HepG2 (cell line): ENCODE measurements around the gene MTCH1. TPM values are rescaled to one million over a fixed set of nuclear protein-coding genes. Genes with fewer than 3 reads are reported as not detected.

Experiments used
- AKNA ChIP-seq: sonication (generic); formaldehyde crosslinking; IDR thresholded peaks from 2 replicates; pipeline ENCODE4 v1.4.0; 2020; ENCODE audit warnings: missing genetic modification reagents, borderline replicate concordance
- DNMT1 ChIP-seq: sonication (generic); formaldehyde crosslinking; IDR thresholded peaks from 2 replicates; pipeline ENCODE4 v1.5.1; 2020; ENCODE audit warnings: mild to moderate bottlenecking, missing genetic modification reagents
- ELK4 ChIP-seq: sonication (generic); formaldehyde crosslinking; IDR thresholded peaks from 2 replicates; pipeline ENCODE4 v1.9.0; 2021; ENCODE audit warnings: missing genetic modification reagents, borderline replicate concordance
- FOXA3 ChIP-seq: IDR thresholded peaks from 2 replicates; pipeline ENCODE4 v1.6.1; 2016; ENCODE audit warnings: missing genetic modification reagents, missing compliant biosample characterization
- HIVEP1 ChIP-seq: sonication (generic); formaldehyde crosslinking; IDR thresholded peaks from 2 replicates; pipeline ENCODE4 v1.4.0; 2020; ENCODE audit warnings: mild to moderate bottlenecking, missing genetic modification reagents
- KLF16 ChIP-seq, 2 experiments: sonication (generic) in 1 of 2; formaldehyde crosslinking in 1 of 2; IDR thresholded peaks; 2 replicates each; pipeline versions ENCODE4 v1.6.1 to v1.8.0; 2016 to 2023; ENCODE audit warnings: missing genetic modification reagents in 2 of 2, missing compliant biosample characterization in 1 of 2
- MLXIP ChIP-seq: sonication (generic); formaldehyde crosslinking; IDR thresholded peaks from 2 replicates; pipeline ENCODE4 v1.9.0; 2021; ENCODE audit warnings: missing genetic modification reagents, borderline replicate concordance
- PAF1 ChIP-seq: IDR thresholded peaks from 2 replicates; pipeline ENCODE4 v1.6.1; 2016; ENCODE audit warnings: missing genetic modification reagents, missing compliant biosample characterization
- RORA ChIP-seq: sonication (generic); formaldehyde crosslinking; IDR thresholded peaks from 2 replicates; pipeline ENCODE4 v1.5.0; 2020; ENCODE audit warnings: mild to moderate bottlenecking, missing genetic modification reagents, moderate library complexity
- SMC3 ChIP-seq: IDR thresholded peaks from 2 replicates; pipeline ENCODE4 v1.6.1; 2011; ENCODE audit warnings: low read length, improper control_type of control experiment
- SP4 ChIP-seq: sonication (generic); formaldehyde crosslinking; IDR thresholded peaks from 2 replicates; pipeline ENCODE4 v1.8.1; 2023; ENCODE audit warnings: mild to moderate bottlenecking, missing genetic modification reagents
- THRA ChIP-seq: sonication (generic); formaldehyde crosslinking; IDR thresholded peaks from 2 replicates; pipeline ENCODE4 v1.4.0; 2020; ENCODE audit warnings: missing genetic modification reagents, borderline replicate concordance
- ZNF205 ChIP-seq: IDR thresholded peaks from 2 replicates; pipeline ENCODE4 v1.6.1; 2018; ENCODE audit warnings: missing biosample characterization, missing genetic modification reagents
- ZNF251 ChIP-seq: sonication (generic); formaldehyde crosslinking; IDR thresholded peaks from 2 replicates; pipeline ENCODE4 v1.9.0; 2021; ENCODE audit warnings: mild to moderate bottlenecking, missing genetic modification reagents
- ZNF282 ChIP-seq: fragments of 450-650 bp; IDR thresholded peaks from 2 replicates; pipeline ENCODE4 v1.6.1; 2018; ENCODE audit not compliant: partially characterized antibody
- ZNF343 ChIP-seq: sonication (generic); formaldehyde crosslinking; IDR thresholded peaks from 2 replicates; pipeline ENCODE4 v1.4.0; 2020; ENCODE audit warnings: mild to moderate bottlenecking, missing genetic modification reagents
- ZNF546 ChIP-seq: sonication (generic); formaldehyde crosslinking; conservative IDR thresholded peaks from 2 replicates; pipeline ENCODE4 v1.8.1; 2023; ENCODE audit warnings: mild to moderate bottlenecking, missing genetic modification reagents
- ZNF724P ChIP-seq: sonication (generic); formaldehyde crosslinking; IDR thresholded peaks from 2 replicates; pipeline ENCODE4 v1.8.0; 2022; ENCODE audit warnings: missing genetic modification reagents, borderline replicate concordance
- polyA plus RNA-seq, 8 experiments: library from polyadenylated mRNA; depleted of rRNA in 3 of 8; stranded (reverse) in 7 of 8; unstranded in 1 of 8; fragments of >200 nt; fragmentation: Illumina TruSeq in 4 of 8; extraction: Trizol in 4 of 8; gene quantifications; 2 replicates each; pipeline versions ENCODE4 v1.2.1 to v1.2.3, GENCODE V29; 2011 to 2016; ENCODE audit warnings: low read depth in 4 of 8, missing spikeins in 1 of 8, mixed read lengths in 1 of 8; ENCODE audit not compliant: insufficient read depth in 1 of 8
- total RNA-seq, 5 experiments: library from RNA; depleted of rRNA; stranded (reverse); fragments of >200 nt; fragmentation: Illumina TruSeq; extraction: Trizol; gene quantifications; 2 replicates each; pipeline ENCODE4 v1.2.3, GENCODE V29; 2016; ENCODE audit warnings: low read depth in 1 of 5

Gene MTCH1
- total and polyA plus RNA-seq, 2 of the 13 experiments (the other 11 are each of a cell fraction or from before 2014, with no cell fraction given) = 86.2 to 144 TPM

- no peak for TF ChIP-seq ZNF251
- no peak for TF ChIP-seq PAF1
- TF ChIP-seq DNMT1 (CRISPR knock-in tag) = 0 out of 2 replicates have a peak, but pooled peaks have one; percentile 58
- no peak for TF ChIP-seq ZNF205 (CRISPR knock-in tag)
- no peak for TF ChIP-seq ZNF546
- 0 out of 2 replicates have a peak, but pooled peaks have one; percentile 20 for TF ChIP-seq FOXA3 (CRISPR knock-in tag)
- no peak for TF ChIP-seq MLXIP
- no peak for TF ChIP-seq HIVEP1 (CRISPR knock-in tag)
- no peak for TF ChIP-seq ELK4
- TF ChIP-seq RORA (CRISPR knock-in tag) = no peak
- peak; percentile 15; the same call in 1 of the 2 replicates for TF ChIP-seq THRA (CRISPR knock-in tag)
- no peak for TF ChIP-seq ZNF724P (CRISPR knock-in tag)
- TF ChIP-seq AKNA (CRISPR knock-in tag) = no peak
- TF ChIP-seq KLF16 (CRISPR knock-in tag; IDR thresholded peaks at IDR 0.05) = peak in 1 of 2 experiments; percentile 29; a peak in 1 of 4 replicates
- TF ChIP-seq ZNF343 (CRISPR knock-in tag) = 0 out of 2 replicates have a peak, but pooled peaks have one; percentile 63
- TF ChIP-seq SMC3 = peak; percentile 89
- no peak for TF ChIP-seq ZNF282
- TF ChIP-seq SP4 (CRISPR knock-in tag) = peak; percentile 12; the same call in 1 of the 2 replicates
Observed at GRCh38 chr6:37018198-37019064, 32.4 kb upstream of the MTCH1 start (continued).
